Pericardium fibroblast (primary cell): ENCODE measurements around the gene IPPK. TPM values are rescaled to one million over a fixed set of nuclear protein-coding genes. Genes with fewer than 3 reads are reported as not detected.

Experiments
- total RNA-seq: library from RNA; depleted of rRNA; stranded (reverse); fragments of >200 nt; gene quantifications from 2 replicates; pipeline ENCODE4 v1.2.3, GENCODE V29; 2015

The IPPK gene
- total RNA-seq: 3.3 and 6.2 TPM in 2 replicates

GRCh38 chr9:92669890-92670708, at the start of gene IPPK:
IPPK (minus strand) TSS chr9:92670131; CDS start chr9:92669988, 143 bp downstream.

Other genes starting within 250 kb of the IPPK start
- 10.7 and 22.1 TPM in 2 replicates for gene OMD, start 245.7 kb downstream of the IPPK start, total RNA-seq
- 27.6 and 39.3 TPM in 2 replicates for gene ASPN, start 187.6 kb downstream of the IPPK start, total RNA-seq
- 11.4 and 20.9 TPM in 2 replicates for gene ECM2, start 134.1 kb downstream of the IPPK start, total RNA-seq
- 24.3 and 28.2 TPM in 2 replicates for gene BICD2, start 94.7 kb upstream of the IPPK start, total RNA-seq
- 3.3 and 4.8 TPM in 2 replicates for gene ZNF484, start 207.9 kb upstream of the IPPK start, total RNA-seq